Hepatocyte (in vitro differentiated cells): ENCODE data around the gene SIRPG.

Experiments used
- EZH2 ChIP-seq: fragments of 200-600 bp; sonication (generic); IDR thresholded peaks from 2 replicates; pipeline ENCODE4 v1.6.1; 2016; ENCODE audit warnings: antibody characterized with exemption, mild to moderate bottlenecking, borderline replicate concordance
- EZH2phosphoT487 ChIP-seq: fragments of 200-600 bp; sonication (generic); IDR thresholded peaks from one replicate; pipeline ENCODE4 v1.6.1; 2018; ENCODE audit warnings: antibody characterized with exemption, mild to moderate bottlenecking, low read depth, moderate library complexity; ENCODE audit not compliant: unreplicated experiment, severe bottlenecking
- TF ChIP-seq, protein P1 (sequence below): fragments of 200-600 bp; sonication (generic); IDR thresholded peaks from 2 replicates; pipeline ENCODE4 v1.5.1; 2016; ENCODE audit warnings: antibody characterized with exemption, mild to moderate bottlenecking; ENCODE audit not compliant: poor library complexity

DNA sequence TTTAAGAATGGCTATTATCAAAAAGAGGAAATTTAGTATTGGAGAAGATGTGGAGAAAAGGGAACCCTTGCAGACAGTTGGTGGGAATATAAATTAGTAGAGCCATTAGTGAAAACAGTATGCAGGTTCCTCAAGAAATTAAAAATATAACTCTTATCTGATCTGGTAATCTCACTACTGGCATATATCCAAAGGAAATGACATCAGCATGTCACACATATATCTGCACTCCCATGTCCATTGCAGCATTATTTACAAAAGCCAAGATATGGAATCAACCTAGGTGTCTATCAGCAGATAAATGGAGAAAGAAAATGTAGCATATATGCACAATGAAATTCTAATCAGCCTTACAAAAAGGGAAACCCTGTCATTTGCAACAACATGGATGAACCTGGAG, 2.6 kb downstream of the SIRPG start:
- TF ChIP-seq, protein P1, sequence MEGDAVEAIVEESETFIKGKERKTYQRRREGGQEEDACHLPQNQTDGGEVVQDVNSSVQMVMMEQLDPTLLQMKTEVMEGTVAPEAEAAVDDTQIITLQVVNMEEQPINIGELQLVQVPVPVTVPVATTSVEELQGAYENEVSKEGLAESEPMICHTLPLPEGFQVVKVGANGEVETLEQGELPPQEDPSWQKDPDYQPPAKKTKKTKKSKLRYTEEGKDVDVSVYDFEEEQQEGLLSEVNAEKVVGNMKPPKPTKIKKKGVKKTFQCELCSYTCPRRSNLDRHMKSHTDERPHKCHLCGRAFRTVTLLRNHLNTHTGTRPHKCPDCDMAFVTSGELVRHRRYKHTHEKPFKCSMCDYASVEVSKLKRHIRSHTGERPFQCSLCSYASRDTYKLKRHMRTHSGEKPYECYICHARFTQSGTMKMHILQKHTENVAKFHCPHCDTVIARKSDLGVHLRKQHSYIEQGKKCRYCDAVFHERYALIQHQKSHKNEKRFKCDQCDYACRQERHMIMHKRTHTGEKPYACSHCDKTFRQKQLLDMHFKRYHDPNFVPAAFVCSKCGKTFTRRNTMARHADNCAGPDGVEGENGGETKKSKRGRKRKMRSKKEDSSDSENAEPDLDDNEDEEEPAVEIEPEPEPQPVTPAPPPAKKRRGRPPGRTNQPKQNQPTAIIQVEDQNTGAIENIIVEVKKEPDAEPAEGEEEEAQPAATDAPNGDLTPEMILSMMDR: no peak
- TF ChIP-seq EZH2: no peak
- no peak for TF ChIP-seq EZH2phosphoT487
